ENCODE measurements around the gene ARFGEF3. TPM values are rescaled to one million over a fixed set of nuclear protein-coding genes. Genes with fewer than 3 reads are reported as not detected.

The ARFGEF3 gene
- total and polyA plus RNA-seq, 8 donors, result 5.8 to 22.6 (median 8.1) TPM

DNA sequence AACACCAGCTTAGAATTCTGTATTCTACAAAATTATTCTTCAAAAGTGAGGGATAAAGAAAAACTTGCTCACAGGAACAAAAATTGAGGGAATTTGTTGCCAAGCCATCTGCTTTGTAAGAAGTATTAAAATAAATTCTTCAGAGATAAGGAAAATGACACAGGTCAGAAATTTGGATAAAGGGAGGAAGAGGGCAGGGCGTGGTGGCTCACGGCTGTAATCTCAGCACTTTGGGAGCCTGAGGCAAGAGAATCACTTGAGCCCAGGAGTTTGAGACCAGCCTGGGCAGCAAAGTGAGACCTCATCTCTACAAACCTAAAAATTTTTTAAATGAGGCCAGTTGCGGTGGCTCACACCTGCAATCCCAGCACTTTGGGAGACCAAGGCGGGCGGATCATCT lies 227.8 kb downstream of the ARFGEF3 start:
- Histone ChIP-seq H3K36me3 (no peaks in the 10 kb centered on the region), H3K4me1 (no peaks in the 10 kb centered on the region), H3K9me3 (no peaks in the 10 kb centered on the region), H3K27me3 (no peaks in the 10 kb centered on the region), H3K27ac (no peak overlapping the region), H3K4me3 (no peak overlapping the region)
- TF ChIP-seq, protein P1, sequence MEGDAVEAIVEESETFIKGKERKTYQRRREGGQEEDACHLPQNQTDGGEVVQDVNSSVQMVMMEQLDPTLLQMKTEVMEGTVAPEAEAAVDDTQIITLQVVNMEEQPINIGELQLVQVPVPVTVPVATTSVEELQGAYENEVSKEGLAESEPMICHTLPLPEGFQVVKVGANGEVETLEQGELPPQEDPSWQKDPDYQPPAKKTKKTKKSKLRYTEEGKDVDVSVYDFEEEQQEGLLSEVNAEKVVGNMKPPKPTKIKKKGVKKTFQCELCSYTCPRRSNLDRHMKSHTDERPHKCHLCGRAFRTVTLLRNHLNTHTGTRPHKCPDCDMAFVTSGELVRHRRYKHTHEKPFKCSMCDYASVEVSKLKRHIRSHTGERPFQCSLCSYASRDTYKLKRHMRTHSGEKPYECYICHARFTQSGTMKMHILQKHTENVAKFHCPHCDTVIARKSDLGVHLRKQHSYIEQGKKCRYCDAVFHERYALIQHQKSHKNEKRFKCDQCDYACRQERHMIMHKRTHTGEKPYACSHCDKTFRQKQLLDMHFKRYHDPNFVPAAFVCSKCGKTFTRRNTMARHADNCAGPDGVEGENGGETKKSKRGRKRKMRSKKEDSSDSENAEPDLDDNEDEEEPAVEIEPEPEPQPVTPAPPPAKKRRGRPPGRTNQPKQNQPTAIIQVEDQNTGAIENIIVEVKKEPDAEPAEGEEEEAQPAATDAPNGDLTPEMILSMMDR (IDR thresholded peaks at IDR 0.05), result no peak
- ATAC-seq (no peak), DNase-seq (no peak)
- intact Hi-C loops (cut with DNase I), result no loop called here

Other genes starting within 250 kb of the ARFGEF3 start
- 10 to 100 TPM; 31.4 to 64.9 TPM for gene PERP, start 54.5 kb upstream of the ARFGEF3 start, total RNA-seq
- gene PERP, start 54.5 kb upstream of the ARFGEF3 start, polyA plus RNA-seq (ENCODE audit: insufficient read length in 6 of 6), result 10 to 100 TPM; 22.7 to 28.0 (median 25.6) TPM
- gene PBOV1, start 56.6 kb downstream of the ARFGEF3 start, total RNA-seq, result not detected
- gene PBOV1, start 56.6 kb downstream of the ARFGEF3 start, polyA plus RNA-seq (ENCODE audit: insufficient read length in 6 of 6), result under 1 TPM in 5 of 6 donors, not detected in 1; 0.06 to 0.18 (median 0.11) TPM
- not detected for gene SMIM28, start 216.0 kb downstream of the ARFGEF3 start, total RNA-seq
- not detected for gene SMIM28, start 216.0 kb downstream of the ARFGEF3 start, polyA plus RNA-seq (ENCODE audit: insufficient read length in 6 of 6)
- 10 to 100 TPM; 47.6 to 50.0 TPM for gene HEBP2, start 242.3 kb downstream of the ARFGEF3 start, total RNA-seq
- 10 to 100 TPM; 44.2 to 54.5 (median 51.3) TPM for gene HEBP2, start 242.3 kb downstream of the ARFGEF3 start, polyA plus RNA-seq (ENCODE audit: insufficient read length in 6 of 6)